Measurements from ENCODE around the gene SLC9A3. TPM values are rescaled to one million over a fixed set of nuclear protein-coding genes. Genes with fewer than 3 reads are reported as not detected.

Gene SLC9A3
- polyA plus RNA-seq, 1 of the 3 experiments (the other 2 are of a cell fraction) = 1.9 TPM

GRCh38 chr5:543351-543750 lies 19.1 kb upstream of the SLC9A3 start:
- TF ChIP-seq EZH2phosphoT487 (IDR thresholded peaks at IDR 0.05; ENCODE audit: borderline replicate concordance, low read depth) (no peak), POLR2AphosphoS5 (IDR thresholded peaks at IDR 0.05; ENCODE audit: low read depth, low read length) (no peak), RFX5 (IDR thresholded peaks at IDR 0.05; ENCODE audit: low read length) (no peak), RCOR1 (IDR thresholded peaks at IDR 0.05; ENCODE audit: low read length) (no peak), ELF1 (IDR thresholded peaks at IDR 0.05) (no peak), CTCF (IDR thresholded peaks at IDR 0.05) (no peak), RXRA (IDR thresholded peaks at IDR 0.05; ENCODE audit: borderline replicate concordance, low read depth) (no peak), ZBTB33 (IDR thresholded peaks at IDR 0.05; ENCODE audit: borderline replicate concordance, low read depth) (no peak), FOXJ3 (CRISPR knock-in tag; IDR thresholded peaks at IDR 0.05) (no peak), FOXM1 (IDR thresholded peaks at IDR 0.05; ENCODE audit: low read depth) (no peak), JUND (IDR thresholded peaks at IDR 0.05) (no peak), CHD2 (IDR thresholded peaks at IDR 0.05; ENCODE audit: low read length, partially characterized antibody) (no peak), TCF12 (IDR thresholded peaks at IDR 0.05) (no peak), NFIC (IDR thresholded peaks at IDR 0.05; ENCODE audit: borderline replicate concordance) (no peak)
- Histone ChIP-seq H4K20me1 (ENCODE audit: insufficient read depth) (no peaks in the 10 kb centered on the region), H2AFZ (ENCODE audit: low read depth) (no peak overlapping the region), H3K9ac (no peak overlapping the region), H3K4me3 (ENCODE audit: low read depth in 2 of 2, low read length in 1 of 2) (no peak overlapping the region), H3K27ac (ENCODE audit: low read depth in 2 of 2, low read length in 1 of 2) (no peak overlapping the region), H3K79me2 (ENCODE audit: insufficient read depth) (no peaks in the 10 kb centered on the region), H3K9me2 (no peaks in the 10 kb centered on the region), H3F3A (replicated peaks; ENCODE audit: insufficient read depth) (no peaks in the 10 kb centered on the region), H3K4me2 (no peak overlapping the region), H3K9me3 (no peaks in the 10 kb centered on the region), H3K27me3 (ENCODE audit: insufficient read depth) (no peaks in the 10 kb centered on the region), H3K36me3 (replicated peaks in 1 of 2; ENCODE audit: control insufficient read depth in 1 of 2, insufficient read depth in 2 of 2, low read length in 1 of 2) (no peaks in the 10 kb centered on the region), H3K4me1 (ENCODE audit: control insufficient read depth in 1 of 2, insufficient read depth in 2 of 2, low read depth in 1 of 2, low read length in 1 of 2) (no peaks in the 10 kb centered on the region; a peak in 1 of 4 replicates)
- DNase-seq = no peak
- CTCF ChIA-PET = no interaction called here
- 53% methylated on average over 5 of the region's 5 CpGs for WGBS (ENCODE audit: low lambda C conversion rate)
- POLR2A ChIA-PET = no interaction called here
